ENCODE measurements around the gene GRIK4.

The GRIK4 gene

GRCh38 chr11:120649316-120649715 is 137.8 kb downstream of the GRIK4 start:
- Histone ChIP-seq H3K36me3 (ENCODE audit: insufficient read depth, low read length) (no peaks in the 10 kb centered on the region), H3K9me3 (ENCODE audit: insufficient read depth, low read depth, low read length) (no peaks in the 10 kb centered on the region), H3K4me1 (ENCODE audit: insufficient read depth, low read length) (peaks cover 20% of the 10 kb centered on the region), H3K4me3 (ENCODE audit: low read length) (no peak overlapping the region), H3K27me3 (ENCODE audit: insufficient read depth, low read length) (peaks cover 84% of the 10 kb centered on the region), H3K9ac (ENCODE audit: low read depth, low read length) (no peak overlapping the region), H3K27ac (ENCODE audit: low read depth, low read length) (no peak overlapping the region)
- WGBS, result 68% methylated on average over 5 of the region's 5 CpGs

- Histone ChIP-seq H3K4me3 (ENCODE audit: low read length) (no peak overlapping the region), H3K4me1 (ENCODE audit: insufficient read depth, low read length) (peaks cover 3% of the 10 kb centered on the region; the same call in 1 of the 2 replicates), H3K9me3 (ENCODE audit: insufficient read depth, low read depth, low read length) (no peaks in the 10 kb centered on the region), H3K36me3 (ENCODE audit: insufficient read depth, low read length) (no peaks in the 10 kb centered on the region), H3K27ac (ENCODE audit: low read depth, low read length) (no peak overlapping the region), H3K27me3 (ENCODE audit: insufficient read depth, low read length) (peaks cover 64% of the 10 kb centered on the region), H3K9ac (ENCODE audit: low read depth, low read length) (no peak overlapping the region)
- WGBS, result 83% methylated on average over 3 of the region's 3 CpGs
These were observed 139.8 kb downstream of the GRIK4 start for GRCh38 chr11:120651396-120651795.

GRCh38 chr11:120651836-120652235 is 140.3 kb downstream of the GRIK4 start:
- H3K36me3 ChIP-seq (ENCODE audit: insufficient read depth, low read length), result no peaks in the 10 kb centered on the region
- H3K9ac ChIP-seq (ENCODE audit: low read depth, low read length), result no peak overlapping the region
- H3K27ac ChIP-seq (ENCODE audit: low read depth, low read length), result no peak overlapping the region
- peaks cover 59% of the 10 kb centered on the region for H3K27me3 ChIP-seq (ENCODE audit: insufficient read depth, low read length)
- no peaks in the 10 kb centered on the region for H3K9me3 ChIP-seq (ENCODE audit: insufficient read depth, low read depth, low read length)
- H3K4me3 ChIP-seq (ENCODE audit: low read length), result no peak overlapping the region
- 86% methylated on average over 5 of the region's 6 CpGs for WGBS
- H3K4me1 ChIP-seq (ENCODE audit: insufficient read depth, low read length), result no peaks in the 10 kb centered on the region

DNA sequence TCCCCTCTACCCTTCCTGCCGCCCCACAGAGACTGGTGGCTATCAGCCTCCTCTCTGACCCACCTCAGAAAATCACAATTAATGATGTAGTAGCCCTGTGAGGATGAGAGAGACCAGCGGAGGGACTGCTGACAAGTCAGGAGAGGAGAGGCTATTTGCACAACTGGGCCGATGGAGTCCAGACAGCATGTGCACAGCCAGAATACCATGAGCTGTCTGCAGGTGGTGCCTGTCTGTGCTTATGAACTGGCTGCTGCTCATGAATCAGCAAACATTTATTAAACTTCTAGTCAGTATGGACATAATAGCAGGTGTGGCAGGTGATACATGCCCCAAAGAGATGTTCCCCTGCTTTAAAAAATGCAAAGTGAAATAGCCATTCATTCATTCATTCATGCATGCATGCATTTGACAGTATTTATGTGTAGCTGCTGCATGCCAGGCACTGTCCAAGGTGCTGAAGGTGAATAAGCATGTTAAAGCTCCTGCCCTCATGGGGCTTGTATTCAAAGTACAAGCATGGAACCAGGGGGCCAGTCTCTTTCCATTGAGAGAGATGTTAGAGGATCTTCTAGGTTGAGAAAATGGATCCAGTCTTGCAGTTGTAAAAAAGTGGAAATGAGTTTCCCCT is 141.3 kb downstream of the GRIK4 start:
- 88% methylated on average over 3 of the region's 3 CpGs for WGBS
- H3K9me3 ChIP-seq (ENCODE audit: insufficient read depth, low read depth, low read length), result no peaks in the 10 kb centered on the region
- H3K36me3 ChIP-seq (ENCODE audit: insufficient read depth, low read length), result no peaks in the 10 kb centered on the region
- H3K27me3 ChIP-seq (ENCODE audit: insufficient read depth, low read length), result peaks cover 54% of the 10 kb centered on the region
- no peak overlapping the region for H3K4me3 ChIP-seq (ENCODE audit: low read length)
- no peak overlapping the region for H3K27ac ChIP-seq (ENCODE audit: low read depth, low read length)
- H3K4me1 ChIP-seq (ENCODE audit: insufficient read depth, low read length), result no peaks in the 10 kb centered on the region
- no peak overlapping the region for H3K9ac ChIP-seq (ENCODE audit: low read depth, low read length)

DNA sequence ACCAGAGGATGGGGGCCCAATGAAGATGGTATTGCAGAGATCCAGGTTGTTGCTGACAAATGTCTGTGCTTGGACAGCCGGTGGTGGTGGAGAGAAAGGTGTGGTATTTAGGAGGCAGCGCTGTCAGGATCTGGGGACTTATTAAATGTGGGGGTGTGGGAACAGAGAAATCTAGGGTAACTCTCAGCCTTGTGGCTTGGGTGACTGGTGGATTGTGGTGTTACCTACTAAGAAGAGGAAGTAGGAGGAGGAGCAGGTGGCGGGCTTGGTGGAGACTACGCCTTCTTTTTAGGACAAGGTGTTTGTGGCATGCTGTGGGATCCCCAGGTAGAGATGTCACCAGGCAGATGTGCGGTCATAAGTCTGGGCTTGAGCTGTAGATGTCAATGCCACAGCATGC is 144.0 kb downstream of the GRIK4 start:
- H3K4me1 ChIP-seq (ENCODE audit: insufficient read depth, low read length), result no peaks in the 10 kb centered on the region
- H3K27me3 ChIP-seq (ENCODE audit: insufficient read depth, low read length), result peaks cover 26% of the 10 kb centered on the region

DNA sequence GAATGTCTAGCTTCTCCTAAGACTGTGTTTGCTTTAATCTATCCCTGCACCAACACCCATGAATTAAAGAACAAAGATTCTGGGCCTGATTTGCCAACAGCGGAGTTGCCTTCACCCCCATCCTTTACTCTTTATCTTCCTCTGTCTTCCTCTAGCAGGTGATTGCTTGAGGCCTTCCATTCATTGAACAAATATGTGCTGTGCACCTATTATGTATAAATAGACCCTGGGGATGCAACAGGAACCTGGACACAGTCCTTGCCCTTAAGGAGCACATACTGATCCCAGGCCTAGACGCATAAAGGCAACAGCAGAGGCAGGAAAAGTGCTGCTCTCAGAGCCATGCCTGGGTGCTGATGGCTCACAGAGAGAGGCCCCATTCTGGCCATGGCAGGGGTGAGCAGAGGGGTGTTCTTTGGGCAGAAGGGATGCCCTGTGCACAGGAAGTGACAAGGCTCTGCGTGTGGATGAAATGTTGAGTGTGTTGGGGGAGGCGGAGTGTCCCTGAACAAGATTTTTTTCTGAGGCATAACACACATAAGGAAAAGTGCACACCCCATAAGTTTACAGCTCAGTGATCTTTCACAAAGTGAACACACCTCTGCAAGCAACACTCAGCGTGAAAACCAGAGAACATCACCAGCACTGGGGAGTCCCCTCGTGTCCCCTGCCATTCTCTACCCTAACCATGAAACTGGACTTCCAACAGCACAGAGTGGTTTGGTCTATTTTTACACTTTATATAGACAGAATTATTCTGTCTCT is 145.9 kb downstream of the GRIK4 start:
- Histone ChIP-seq H3K27me3 (ENCODE audit: insufficient read depth, low read length) (peaks cover 7% of the 10 kb centered on the region; the same call in 1 of the 2 replicates), H3K4me3 (ENCODE audit: low read length) (no peak overlapping the region), H3K4me1 (ENCODE audit: insufficient read depth, low read length) (peaks cover 7% of the 10 kb centered on the region; the same call in 1 of the 2 replicates), H3K36me3 (ENCODE audit: insufficient read depth, low read length) (no peaks in the 10 kb centered on the region), H3K9ac (ENCODE audit: low read depth, low read length) (no peak overlapping the region), H3K27ac (ENCODE audit: low read depth, low read length) (no peak overlapping the region), H3K9me3 (ENCODE audit: insufficient read depth, low read depth, low read length) (no peaks in the 10 kb centered on the region)
- WGBS, result 85% methylated on average over 5 of the region's 6 CpGs

More for the DNA sequence above, 144.0 kb downstream of the GRIK4 start:
- H3K9me3 ChIP-seq (ENCODE audit: insufficient read depth, low read depth, low read length), result no peaks in the 10 kb centered on the region
- WGBS, result 93% methylated on average over 5 of the region's 5 CpGs
- no peak overlapping the region for H3K4me3 ChIP-seq (ENCODE audit: low read length)
- no peaks in the 10 kb centered on the region for H3K36me3 ChIP-seq (ENCODE audit: insufficient read depth, low read length)
- H3K9ac ChIP-seq (ENCODE audit: low read depth, low read length), result no peak overlapping the region
- H3K27ac ChIP-seq (ENCODE audit: low read depth, low read length), result no peak overlapping the region

DNA sequence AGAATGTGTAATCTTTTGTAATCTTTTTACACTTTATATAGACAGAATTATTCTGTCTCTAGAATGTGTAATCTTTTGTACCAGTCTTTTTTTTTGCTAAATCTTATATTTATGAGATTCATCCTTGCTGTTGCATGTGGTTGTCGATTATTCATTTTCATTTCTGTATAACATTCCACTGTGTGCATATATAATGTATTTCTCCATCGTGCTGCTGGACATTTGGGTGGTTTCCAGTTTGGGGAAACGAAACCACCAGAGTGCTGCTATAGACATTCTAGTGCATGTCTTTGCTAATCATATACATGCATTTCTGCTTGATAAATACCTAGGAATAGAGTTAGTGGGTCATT is 146.5 kb downstream of the GRIK4 start:
- Histone ChIP-seq H3K27ac (ENCODE audit: low read depth, low read length) (no peak overlapping the region), H3K36me3 (ENCODE audit: insufficient read depth, low read length) (no peaks in the 10 kb centered on the region), H3K9ac (ENCODE audit: low read depth, low read length) (no peak overlapping the region), H3K27me3 (ENCODE audit: insufficient read depth, low read length) (peaks cover 4% of the 10 kb centered on the region; the same call in 1 of the 2 replicates), H3K4me1 (ENCODE audit: insufficient read depth, low read length) (peaks cover 12% of the 10 kb centered on the region), H3K9me3 (ENCODE audit: insufficient read depth, low read depth, low read length) (no peaks in the 10 kb centered on the region), H3K4me3 (ENCODE audit: low read length) (no peak overlapping the region)
- WGBS, result 100% methylated on average over 2 of the region's 3 CpGs

DNA sequence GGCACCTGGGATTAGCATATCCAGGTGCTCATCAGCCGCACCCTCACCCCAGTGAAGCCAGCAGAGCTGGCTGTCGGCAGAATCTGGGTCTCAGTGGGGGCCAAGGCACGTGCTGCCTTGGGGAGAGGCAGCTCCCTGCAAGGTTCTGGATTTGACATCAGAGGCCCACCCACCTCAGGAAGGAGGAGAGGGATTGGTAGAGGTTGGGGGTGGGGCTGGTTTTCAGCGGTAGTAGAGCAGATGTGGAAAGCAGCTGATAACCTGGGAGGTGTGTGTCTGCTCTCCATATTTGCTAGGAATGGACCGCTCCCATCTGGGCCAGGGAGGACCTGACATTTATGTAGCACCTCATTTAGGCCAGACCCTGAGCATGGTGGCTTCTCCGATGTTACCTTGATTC is 147.5 kb downstream of the GRIK4 start:
- no peaks in the 10 kb centered on the region for H3K9me3 ChIP-seq (ENCODE audit: insufficient read depth, low read depth, low read length)
- peaks cover 12% of the 10 kb centered on the region for H3K4me1 ChIP-seq (ENCODE audit: insufficient read depth, low read length)
- no peak overlapping the region for H3K27ac ChIP-seq (ENCODE audit: low read depth, low read length)
- no peak overlapping the region for H3K9ac ChIP-seq (ENCODE audit: low read depth, low read length)
- H3K27me3 ChIP-seq (ENCODE audit: insufficient read depth, low read length), result peaks cover 4% of the 10 kb centered on the region; the same call in 1 of the 2 replicates
- H3K36me3 ChIP-seq (ENCODE audit: insufficient read depth, low read length), result no peaks in the 10 kb centered on the region
- H3K4me3 ChIP-seq (ENCODE audit: low read length), result no peak overlapping the region
- 82% methylated on average over 6 of the region's 6 CpGs for WGBS

DNA sequence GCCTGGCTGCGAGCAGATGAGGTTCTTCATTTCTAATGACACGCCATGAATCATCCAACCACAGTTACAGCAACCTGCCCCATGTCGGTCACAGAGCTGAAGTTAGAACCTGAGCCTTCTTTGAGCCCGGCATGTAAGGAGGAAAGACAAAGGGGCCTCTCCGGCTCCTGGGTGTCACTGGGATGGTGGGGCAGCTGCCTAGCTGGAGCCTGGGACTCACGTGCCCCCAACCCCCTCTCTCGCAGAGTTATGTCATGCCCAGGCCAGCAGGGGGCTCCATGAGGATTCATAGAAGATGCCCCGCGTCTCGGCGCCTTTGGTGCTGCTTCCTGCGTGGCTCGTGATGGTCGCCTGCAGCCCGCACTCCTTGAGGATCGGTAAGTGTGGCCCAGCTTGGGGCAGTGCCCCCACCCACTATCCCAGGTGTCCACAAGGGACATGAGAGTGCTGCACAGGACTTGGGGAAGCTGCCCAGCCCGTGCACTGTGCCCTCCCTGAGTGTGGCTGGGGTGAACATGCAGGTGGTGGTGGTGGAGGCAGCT is 148.5 kb downstream of the GRIK4 start:
- H3K36me3 ChIP-seq (ENCODE audit: insufficient read depth, low read length), result no peaks in the 10 kb centered on the region
- H3K9ac ChIP-seq (ENCODE audit: low read depth, low read length), result no peak overlapping the region
- H3K4me3 ChIP-seq (ENCODE audit: low read length), result no peak overlapping the region
- peaks cover 12% of the 10 kb centered on the region for H3K4me1 ChIP-seq (ENCODE audit: insufficient read depth, low read length)
- 70% methylated on average over 17 of the region's 17 CpGs for whole genome bisulfite sequencing
- H3K9me3 ChIP-seq (ENCODE audit: insufficient read depth, low read depth, low read length), result no peaks in the 10 kb centered on the region
- H3K27me3 ChIP-seq (ENCODE audit: insufficient read depth, low read length), result peaks cover 4% of the 10 kb centered on the region; the same call in 1 of the 2 replicates
- H3K27ac ChIP-seq (ENCODE audit: low read depth, low read length), result no peak overlapping the region

DNA sequence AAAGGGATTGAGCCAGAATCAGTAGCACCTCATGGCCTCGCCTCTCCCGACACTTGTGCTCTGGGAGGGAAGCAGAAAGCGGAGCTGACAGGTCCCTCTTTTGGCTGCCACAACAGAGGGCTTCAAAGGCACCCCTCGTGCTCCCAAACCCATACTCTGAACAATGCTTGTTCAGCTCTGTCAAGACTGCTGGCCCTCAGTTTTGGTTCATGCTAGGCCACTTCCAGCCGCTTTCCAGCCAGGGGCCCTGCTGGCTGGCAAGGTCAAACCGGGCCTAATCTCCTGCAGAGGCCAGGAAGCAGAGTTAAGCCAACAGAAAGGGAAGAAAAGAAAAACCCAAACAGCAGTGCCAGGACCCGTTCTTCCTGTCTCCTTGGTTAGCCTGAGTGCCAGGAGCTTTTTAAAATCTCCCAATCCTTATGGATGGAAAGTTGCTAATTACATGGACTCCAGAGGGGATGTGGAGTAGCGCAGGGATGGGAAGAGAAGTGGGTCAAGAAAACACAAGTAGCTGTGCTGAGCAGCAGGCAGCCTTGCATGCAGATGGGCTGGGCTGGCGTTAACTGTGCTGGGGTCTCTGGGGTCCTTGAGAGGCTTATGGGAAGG is 150.6 kb downstream of the GRIK4 start:
- 70% methylated on average over 9 of the region's 9 CpGs for WGBS
- Histone ChIP-seq H3K36me3 (ENCODE audit: insufficient read depth, low read length) (no peaks in the 10 kb centered on the region), H3K4me1 (ENCODE audit: insufficient read depth, low read length) (peaks cover 12% of the 10 kb centered on the region), H3K27me3 (ENCODE audit: insufficient read depth, low read length) (peaks cover 4% of the 10 kb centered on the region; the same call in 1 of the 2 replicates), H3K9ac (ENCODE audit: low read depth, low read length) (no peak overlapping the region), H3K27ac (ENCODE audit: low read depth, low read length) (no peak overlapping the region), H3K9me3 (ENCODE audit: insufficient read depth, low read depth, low read length) (no peaks in the 10 kb centered on the region), H3K4me3 (ENCODE audit: low read length) (no peak overlapping the region)

DNA sequence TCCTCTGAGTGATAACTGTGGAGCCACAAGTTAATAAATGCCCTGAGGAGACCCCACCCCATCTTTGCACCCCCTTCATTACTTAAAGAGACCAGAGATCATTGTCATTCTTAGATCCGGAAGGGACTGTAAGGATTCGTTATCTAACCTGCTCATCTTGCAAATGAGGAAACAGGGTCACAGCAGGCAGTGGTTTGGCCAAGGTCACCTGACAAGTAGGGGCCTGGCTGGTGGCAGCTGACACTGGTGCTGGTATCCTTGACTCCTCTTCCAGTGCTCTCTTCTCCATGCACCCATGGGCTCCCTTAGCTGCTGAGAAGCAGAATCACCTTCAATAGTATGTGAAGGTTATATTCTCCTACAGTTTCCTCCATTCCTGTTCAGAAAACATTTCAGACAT is 151.6 kb downstream of the GRIK4 start:
- no peaks in the 10 kb centered on the region for H3K9me3 ChIP-seq (ENCODE audit: insufficient read depth, low read depth, low read length)
- whole genome bisulfite sequencing, result 66% methylated on average over 2 of the region's 2 CpGs
- H3K4me3 ChIP-seq (ENCODE audit: low read length), result no peak overlapping the region
- no peak overlapping the region for H3K9ac ChIP-seq (ENCODE audit: low read depth, low read length)
- H3K36me3 ChIP-seq (ENCODE audit: insufficient read depth, low read length), result no peaks in the 10 kb centered on the region
- no peak overlapping the region for H3K27ac ChIP-seq (ENCODE audit: low read depth, low read length)
- no peaks in the 10 kb centered on the region for H3K27me3 ChIP-seq (ENCODE audit: insufficient read depth, low read length)
- peaks cover 12% of the 10 kb centered on the region for H3K4me1 ChIP-seq (ENCODE audit: insufficient read depth, low read length)

All from HUES64 (cell line).